Smooth muscle cell (in vitro differentiated cells): ENCODE data around the gene ALDOA. TPM values are rescaled to one million over a fixed set of nuclear protein-coding genes. Genes with fewer than 3 reads are reported as not detected.

Source experiments
- DNase-seq: peaks from one replicate; lab custom pipeline; 2025; ENCODE audit not compliant: unreplicated experiment; lab: John Stamatoyannopoulos, UW
- H2AFZ ChIP-seq: fragments of 200-600 bp; sonication (generic); 2 replicates; pipeline ENCODE4 v1.6.0; 2016; ENCODE audit warnings: antibody characterized with exemption, low read depth, mild to moderate bottlenecking
- H3F3A ChIP-seq: fragments of 200-600 bp; sonication (generic); 2 replicates; pipeline ENCODE4 v1.6.0; 2017; ENCODE audit warnings: antibody characterized with exemption, low read depth
- H3K27ac ChIP-seq: fragments of 200-600 bp; sonication (generic); 2 replicates; pipeline ENCODE4 v1.5.1; 2016; ENCODE audit warnings: low read depth, mild to moderate bottlenecking
- H3K27me3 ChIP-seq: fragments of 200-600 bp; sonication (generic); 2 replicates; pipeline ENCODE4 v1.6.1; 2016; ENCODE audit warnings: low read depth, mild to moderate bottlenecking
- H3K36me3 ChIP-seq: fragments of 200-600 bp; sonication (generic); 2 replicates; pipeline ENCODE4 v1.5.1; 2016; ENCODE audit warnings: low read depth
- H3K4me1 ChIP-seq: fragments of 200-600 bp; sonication (generic); 2 replicates; pipeline ENCODE4 v1.5.1; 2016; ENCODE audit warnings: low read depth
- H3K4me2 ChIP-seq: fragments of 200-600 bp; sonication (generic); 2 replicates; pipeline ENCODE4 v1.6.0; 2016; ENCODE audit warnings: mild to moderate bottlenecking
- H3K4me3 ChIP-seq: fragments of 200-600 bp; sonication (generic); 2 replicates; pipeline ENCODE4 v1.5.1; 2016; ENCODE audit warnings: mild to moderate bottlenecking
- H3K79me2 ChIP-seq: fragments of 200-600 bp; sonication (generic); 2 replicates; pipeline ENCODE4 v1.6.0; 2016; ENCODE audit warnings: low read depth, mild to moderate bottlenecking
- H3K9ac ChIP-seq: fragments of 200-600 bp; sonication (generic); 2 replicates; pipeline ENCODE4 v1.6.0; 2016; ENCODE audit warnings: low read depth
- H3K9me3 ChIP-seq: fragments of 200-600 bp; sonication (generic); replicated peaks from 2 replicates; pipeline ENCODE4 v1.5.1; 2016; ENCODE audit warnings: low read depth
- H4K20me1 ChIP-seq: fragments of 200-600 bp; sonication (generic); 2 replicates; pipeline ENCODE4 v1.6.0; 2016; ENCODE audit warnings: low read depth
- CTCF ChIP-seq: fragments of 200-600 bp; sonication (generic); IDR thresholded peaks from 2 replicates; pipeline ENCODE4 v1.5.1; 2017; ENCODE audit warnings: borderline replicate concordance, mild to moderate bottlenecking, antibody characterized with exemption; ENCODE audit not compliant: insufficient read depth, poor library complexity, severe bottlenecking
- WGBS: methylation state at CpG from one replicate; pipeline ENCODE4 v1.1.7; 2016; ENCODE audit warnings: low lambda C conversion rate; 5-methylcytosine and 5-hydroxymethylcytosine counted together
- polyA plus RNA-seq: library from polyadenylated mRNA; unstranded; fragments of >200 nt; fragmentation: Nextera tagmentation; extraction: Ambion mirVana; gene quantifications from 2 replicates; pipeline ENCODE4 v1.2.1, GENCODE V29; 2016
- total RNA-seq: library from RNA; depleted of rRNA; stranded (reverse); fragments of >200 nt; gene quantifications from 2 replicates; pipeline ENCODE4 v1.2.3, GENCODE V29; 2014

The ALDOA gene
- total and polyA plus RNA-seq, 2 experiments from 2014 or later: 1,146 to 2,856 TPM

- Histone ChIP-seq H3K79me2 (peaks cover 6% of the 10 kb centered on the region), H3K4me3 (no peak overlapping the region), H2AFZ (no peak overlapping the region), H4K20me1 (peaks cover 24% of the 10 kb centered on the region), H3K36me3 (no peaks in the 10 kb centered on the region), H3K27ac (no peak overlapping the region), H3K9me3 (no peaks in the 10 kb centered on the region), H3K4me1 (no peaks in the 10 kb centered on the region), H3K4me2 (no peak overlapping the region), H3K9ac (no peak overlapping the region), H3K27me3 (no peaks in the 10 kb centered on the region), H3F3A (peaks cover 9% of the 10 kb centered on the region)
- WGBS: 95% methylated on average over 17 of the region's 17 CpGs
- DNase-seq: no peak
- TF ChIP-seq CTCF: no peak
These were observed 19.2 kb downstream of the ALDOA start for GRCh38 chr16:30084816-30085159.

- no peaks in the 10 kb centered on the region for H3K36me3 ChIP-seq
- no peak overlapping the region for H2AFZ ChIP-seq
- no peak overlapping the region for H3K27ac ChIP-seq
- peaks cover 2% of the 10 kb centered on the region for H3K79me2 ChIP-seq
- no peaks in the 10 kb centered on the region for H3K27me3 ChIP-seq
- H3K4me3 ChIP-seq: no peak overlapping the region
- WGBS: 90% methylated on average over 3 of the region's 3 CpGs
- peaks cover 12% of the 10 kb centered on the region for H3F3A ChIP-seq
- H3K9me3 ChIP-seq: no peaks in the 10 kb centered on the region
- H3K9ac ChIP-seq: no peak overlapping the region
- H3K4me2 ChIP-seq: no peak overlapping the region
- TF ChIP-seq CTCF: no peak
- DNase-seq: no peak
- H3K4me1 ChIP-seq: no peaks in the 10 kb centered on the region
- H4K20me1 ChIP-seq: peaks cover 21% of the 10 kb centered on the region
These were observed 19.7 kb downstream of the ALDOA start for GRCh38 chr16:30085247-30085646.

GRCh38 chr16:30085820-30086219 is 20.3 kb downstream of the ALDOA start:
- no peak for DNase-seq
- Histone ChIP-seq H3K9ac (no peak overlapping the region), H3K4me1 (no peaks in the 10 kb centered on the region), H3K27me3 (no peaks in the 10 kb centered on the region), H3K27ac (no peak overlapping the region), H3K4me2 (no peak overlapping the region), H3F3A (peaks cover 17% of the 10 kb centered on the region), H3K9me3 (no peaks in the 10 kb centered on the region), H3K36me3 (no peaks in the 10 kb centered on the region), H2AFZ (no peak overlapping the region), H3K4me3 (no peak overlapping the region), H4K20me1 (peaks cover 18% of the 10 kb centered on the region), H3K79me2 (no peaks in the 10 kb centered on the region)
- no peak for TF ChIP-seq CTCF
- WGBS: 82% methylated on average over 5 of the region's 6 CpGs

GRCh38 chr16:30086291-30087140 is 21.0 kb downstream of the ALDOA start:
- Histone ChIP-seq H3K4me1 (peaks cover 6% of the 10 kb centered on the region), H3F3A (peaks cover 17% of the 10 kb centered on the region), H3K4me3 (no peak overlapping the region), H3K36me3 (no peaks in the 10 kb centered on the region), H3K9ac (no peak overlapping the region), H3K4me2 (no peak overlapping the region), H3K9me3 (no peaks in the 10 kb centered on the region), H3K27ac (no peak overlapping the region), H3K27me3 (no peaks in the 10 kb centered on the region), H4K20me1 (peaks cover 11% of the 10 kb centered on the region), H2AFZ (no peak overlapping the region), H3K79me2 (no peaks in the 10 kb centered on the region)
- no peak for TF ChIP-seq CTCF
- DNase-seq: no peak
- whole genome bisulfite sequencing: 97% methylated on average over 27 of the region's 27 CpGs
